ENCODE measurements around the gene NFRKB. TPM values are rescaled to one million over a fixed set of nuclear protein-coding genes. Genes with fewer than 3 reads are reported as not detected.

The NFRKB gene
- total and polyA plus RNA-seq, 4 donors, result 8.1 to 31.9 (median 17.5) TPM

DNA sequence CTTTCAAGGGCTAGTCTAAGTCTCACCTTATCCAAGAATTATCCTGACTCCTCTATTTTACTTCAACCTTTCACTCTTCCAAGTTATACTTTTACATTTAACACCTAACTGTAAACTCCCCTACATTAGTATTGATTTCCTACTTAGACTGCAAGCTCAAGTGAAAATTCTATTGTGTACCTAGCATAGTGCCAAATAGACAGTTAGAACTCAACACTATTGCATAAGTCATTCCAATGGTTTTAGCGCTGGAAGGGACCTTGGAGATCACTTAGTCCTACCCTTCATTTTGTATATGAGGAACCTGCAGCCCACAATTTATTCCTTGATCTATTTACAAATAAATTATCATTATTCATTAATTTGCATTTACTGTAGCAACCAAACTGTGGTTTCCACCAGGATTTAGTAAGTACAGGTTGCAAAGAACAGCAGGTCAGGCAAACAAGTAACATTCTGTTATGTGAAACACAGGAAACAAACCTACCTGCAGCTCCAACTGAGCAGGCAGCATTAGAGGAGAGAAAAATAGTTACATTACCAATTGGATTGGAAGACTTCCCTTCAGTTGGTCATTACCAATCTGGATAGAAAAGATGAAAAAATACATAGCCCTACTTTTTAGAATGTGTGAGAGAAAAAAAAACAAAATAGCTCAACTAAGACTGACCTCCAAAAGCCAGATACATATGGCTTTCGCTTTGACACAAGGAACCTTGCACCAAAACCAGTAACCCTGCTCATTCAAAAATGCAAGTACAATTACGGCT is 33.7 kb upstream of the NFRKB start:
- TF ChIP-seq, protein P1, sequence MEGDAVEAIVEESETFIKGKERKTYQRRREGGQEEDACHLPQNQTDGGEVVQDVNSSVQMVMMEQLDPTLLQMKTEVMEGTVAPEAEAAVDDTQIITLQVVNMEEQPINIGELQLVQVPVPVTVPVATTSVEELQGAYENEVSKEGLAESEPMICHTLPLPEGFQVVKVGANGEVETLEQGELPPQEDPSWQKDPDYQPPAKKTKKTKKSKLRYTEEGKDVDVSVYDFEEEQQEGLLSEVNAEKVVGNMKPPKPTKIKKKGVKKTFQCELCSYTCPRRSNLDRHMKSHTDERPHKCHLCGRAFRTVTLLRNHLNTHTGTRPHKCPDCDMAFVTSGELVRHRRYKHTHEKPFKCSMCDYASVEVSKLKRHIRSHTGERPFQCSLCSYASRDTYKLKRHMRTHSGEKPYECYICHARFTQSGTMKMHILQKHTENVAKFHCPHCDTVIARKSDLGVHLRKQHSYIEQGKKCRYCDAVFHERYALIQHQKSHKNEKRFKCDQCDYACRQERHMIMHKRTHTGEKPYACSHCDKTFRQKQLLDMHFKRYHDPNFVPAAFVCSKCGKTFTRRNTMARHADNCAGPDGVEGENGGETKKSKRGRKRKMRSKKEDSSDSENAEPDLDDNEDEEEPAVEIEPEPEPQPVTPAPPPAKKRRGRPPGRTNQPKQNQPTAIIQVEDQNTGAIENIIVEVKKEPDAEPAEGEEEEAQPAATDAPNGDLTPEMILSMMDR (IDR thresholded peaks at IDR 0.05; ENCODE audit: control extremely low read depth, extremely low read depth), result no peak
- WGBS, 2 donors, result 88 to 91% methylated on average over 3 of the region's 3 CpGs
- DNase-seq, result no peak

DNA sequence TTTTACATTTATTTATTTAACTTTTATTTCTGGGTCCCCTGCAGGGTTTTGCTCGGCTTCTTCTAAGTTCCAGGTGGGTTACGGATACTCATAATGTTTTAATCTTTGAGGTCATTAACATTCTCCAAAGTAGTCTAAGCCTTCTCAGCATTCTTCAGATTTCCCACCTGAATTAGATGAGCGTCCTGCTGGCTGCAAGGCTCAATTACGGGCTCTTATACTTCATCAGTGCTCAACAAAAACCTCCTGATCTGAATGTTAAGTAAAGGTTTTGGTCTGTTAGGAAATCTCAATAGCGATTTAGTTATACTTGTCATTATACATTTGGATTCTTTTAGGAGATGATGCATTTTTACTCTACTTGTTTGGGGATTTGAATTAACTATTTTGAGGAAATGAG is 27.3 kb upstream of the NFRKB start:
- TF ChIP-seq, protein P1 (IDR thresholded peaks at IDR 0.05; ENCODE audit: control extremely low read depth, extremely low read depth), result no peak
- Histone ChIP-seq H3K4me3 (no peak overlapping the region), H3K9ac (ENCODE audit: insufficient read depth in 1 of 2, low read length in 2 of 2) (no peak overlapping the region), H3K27ac (ENCODE audit: low read depth in 1 of 2, low read length in 1 of 2) (no peak overlapping the region), H3K4me1 (ENCODE audit: control insufficient read depth in 5 of 5, insufficient read depth in 5 of 5, low read length in 5 of 5) (no peaks in the 10 kb centered on the region), H3K27me3 (ENCODE audit: control insufficient read depth in 3 of 3, insufficient read depth in 3 of 3, low read length in 2 of 3) (no peaks in the 10 kb centered on the region), H3K36me3 (ENCODE audit: control insufficient read depth in 4 of 4, insufficient read depth in 4 of 4, low read length in 4 of 4) (peaks cover 5 to 19% (median 6%) of the 10 kb centered on the region in 4 donors), H3K9me3 (ENCODE audit: control insufficient read depth in 4 of 4, insufficient read depth in 3 of 4, low read length in 3 of 4) (no peaks in the 10 kb centered on the region)
- DNase-seq (no peak), ATAC-seq (ENCODE audit: insufficient read depth, low FRiP score) (no peak)
- 93 to 98% methylated on average over 5 of the region's 5 CpGs for WGBS, 2 donors

More for the DNA sequence above, 33.7 kb upstream of the NFRKB start:
- peaks cover 0 to 14% (median 12%) of the 10 kb centered on the region in 4 donors for H3K36me3 ChIP-seq (ENCODE audit: control insufficient read depth in 4 of 4, insufficient read depth in 4 of 4, low read length in 4 of 4)
- no peaks in the 10 kb centered on the region for H3K27me3 ChIP-seq (ENCODE audit: control insufficient read depth in 3 of 3, insufficient read depth in 3 of 3, low read length in 2 of 3)
- H3K9me3 ChIP-seq (ENCODE audit: control insufficient read depth in 4 of 4, insufficient read depth in 3 of 4, low read length in 3 of 4), result no peaks in the 10 kb centered on the region
- H3K9ac ChIP-seq (ENCODE audit: insufficient read depth in 1 of 2, low read length in 2 of 2), result no peak overlapping the region
- H3K27ac ChIP-seq (ENCODE audit: low read depth in 1 of 2, low read length in 1 of 2), result no peak overlapping the region
- no peaks in the 10 kb centered on the region for H3K4me1 ChIP-seq (ENCODE audit: control insufficient read depth in 5 of 5, insufficient read depth in 5 of 5, low read length in 5 of 5)
- no peak overlapping the region for H3K4me3 ChIP-seq
- no peak for ATAC-seq (ENCODE audit: insufficient read depth, low FRiP score)

DNA sequence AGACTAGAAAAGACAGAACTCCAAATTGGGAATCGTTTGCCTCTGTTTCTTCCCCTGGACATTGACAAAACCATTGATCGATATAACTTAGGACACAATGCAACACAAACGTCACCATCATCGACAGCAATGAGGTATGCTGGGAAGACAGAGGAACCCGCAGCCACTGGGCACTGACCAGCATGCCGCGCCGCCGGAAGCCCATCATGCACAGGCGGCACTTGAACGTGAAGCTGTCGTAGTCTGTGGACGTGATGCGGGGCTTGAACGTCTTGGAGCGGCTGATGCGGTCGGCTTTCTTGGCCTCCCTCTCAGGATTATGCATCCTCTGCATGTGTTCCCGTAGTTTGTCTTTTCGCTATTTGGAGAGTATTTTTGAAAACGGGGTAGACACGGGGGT is 23.0 kb upstream of the NFRKB start:
- 96 to 97% methylated on average over 22 of the region's 22 CpGs for WGBS, 2 donors
- H3K36me3 ChIP-seq (ENCODE audit: control insufficient read depth in 4 of 4, insufficient read depth in 4 of 4, low read length in 4 of 4), result peaks cover 10 to 18% (median 14%) of the 10 kb centered on the region in 4 donors
- no peak overlapping the region for H3K27ac ChIP-seq (ENCODE audit: low read depth in 1 of 2, low read length in 1 of 2)
- H3K4me3 ChIP-seq, result no peak overlapping the region
- ATAC-seq (ENCODE audit: insufficient read depth, low FRiP score), result no peak
- DNase-seq, result no peak
- no peak overlapping the region for H3K9ac ChIP-seq (ENCODE audit: insufficient read depth in 1 of 2, low read length in 2 of 2)
- no peaks in the 10 kb centered on the region for H3K4me1 ChIP-seq (ENCODE audit: control insufficient read depth in 5 of 5, insufficient read depth in 5 of 5, low read length in 5 of 5)
- TF ChIP-seq, protein P1 (IDR thresholded peaks at IDR 0.05; ENCODE audit: control extremely low read depth, extremely low read depth), result no peak
- no peaks in the 10 kb centered on the region for H3K9me3 ChIP-seq (ENCODE audit: control insufficient read depth in 4 of 4, insufficient read depth in 3 of 4, low read length in 3 of 4)
- H3K27me3 ChIP-seq (ENCODE audit: control insufficient read depth in 3 of 3, insufficient read depth in 3 of 3, low read length in 2 of 3), result no peaks in the 10 kb centered on the region
